Measurements from ENCODE around the gene RASAL3.

DNA sequence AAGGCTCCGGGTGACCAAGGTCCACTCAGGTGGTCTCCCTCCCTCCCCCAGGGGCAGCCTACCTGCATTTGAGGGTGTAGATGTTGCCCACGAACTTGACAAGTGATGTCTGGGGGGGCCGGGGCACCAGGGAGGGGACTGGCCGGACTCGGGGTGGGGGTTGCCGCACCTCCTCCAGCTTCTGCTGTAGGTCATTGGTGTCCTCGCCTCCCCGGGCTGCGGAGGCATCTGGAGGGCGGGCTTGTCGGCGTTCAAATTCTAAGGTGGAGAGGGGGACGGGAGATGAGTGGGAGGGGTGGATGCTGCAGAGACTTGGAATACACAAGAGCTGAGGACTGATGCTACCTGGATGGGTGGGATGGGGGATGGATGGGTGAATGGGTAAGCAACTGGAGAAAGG, 40.2 kb downstream of the RASAL3 start:
- TF ChIP-seq ZNF274 (IDR thresholded peaks at IDR 0.05; ENCODE audit: low read depth, low read length) (no peak), YY1 (IDR thresholded peaks at IDR 0.05; ENCODE audit: insufficient read depth, insufficient read length) (no peak)
